SJSA1 (cell line): ENCODE results near the gene GLIPR2. TPM values are rescaled to one million over a fixed set of nuclear protein-coding genes. Genes with fewer than 3 reads are reported as not detected.
"Not testable (repeated sequence)": the region's sequence is repeated elsewhere in the genome, so short reads cannot be mapped to it uniquely, and the experiment has no call there.

Experiments used
- DNase-seq, 2 experiments: peaks; one replicate each; pipeline ENCODE4 v3.0.0-alpha.2; 2015 to 2020; ENCODE audit warnings: low spot score in 2 of 2, low read depth in 1 of 2
- H3K27ac ChIP-seq: fragments of 250-450 bp; sonication (Bioruptor Pico); 2 replicates; pipeline ENCODE4 v1.5.1; 2020; ENCODE audit warnings: mild to moderate bottlenecking, moderate library complexity
- H3K27me3 ChIP-seq: fragments of 250-450 bp; sonication (Bioruptor Pico); replicated peaks from 2 replicates; pipeline ENCODE4 v1.5.1; 2020; ENCODE audit warnings: mild to moderate bottlenecking, moderate library complexity
- H3K36me3 ChIP-seq: fragments of 250-450 bp; sonication (Bioruptor Pico); 2 replicates; pipeline ENCODE4 v1.5.1; 2020; ENCODE audit warnings: mild to moderate bottlenecking
- H3K4me1 ChIP-seq: fragments of 250-450 bp; sonication (Bioruptor Pico); replicated peaks from 2 replicates; pipeline ENCODE4 v1.6.1; 2021; ENCODE audit warnings: mild to moderate bottlenecking
- H3K4me3 ChIP-seq: fragments of 250-450 bp; sonication (Bioruptor Pico); 2 replicates; pipeline ENCODE4 v1.5.1; 2020; ENCODE audit warnings: mild to moderate bottlenecking
- H3K9me3 ChIP-seq: fragments of 250-450 bp; sonication (Bioruptor Pico); replicated peaks from 2 replicates; pipeline ENCODE4 v1.5.1; 2020; ENCODE audit warnings: mild to moderate bottlenecking
- total RNA-seq: library from RNA; depleted of rRNA; stranded (reverse); fragments of >200 nt; shearing (Covaris generic); gene quantifications from 2 replicates; pipeline ENCODE4 v1.2.3, GENCODE V29; 2014

The GLIPR2 gene
- total RNA-seq, 1 experiment from 2014 or later: 37.3 TPM

DNA sequence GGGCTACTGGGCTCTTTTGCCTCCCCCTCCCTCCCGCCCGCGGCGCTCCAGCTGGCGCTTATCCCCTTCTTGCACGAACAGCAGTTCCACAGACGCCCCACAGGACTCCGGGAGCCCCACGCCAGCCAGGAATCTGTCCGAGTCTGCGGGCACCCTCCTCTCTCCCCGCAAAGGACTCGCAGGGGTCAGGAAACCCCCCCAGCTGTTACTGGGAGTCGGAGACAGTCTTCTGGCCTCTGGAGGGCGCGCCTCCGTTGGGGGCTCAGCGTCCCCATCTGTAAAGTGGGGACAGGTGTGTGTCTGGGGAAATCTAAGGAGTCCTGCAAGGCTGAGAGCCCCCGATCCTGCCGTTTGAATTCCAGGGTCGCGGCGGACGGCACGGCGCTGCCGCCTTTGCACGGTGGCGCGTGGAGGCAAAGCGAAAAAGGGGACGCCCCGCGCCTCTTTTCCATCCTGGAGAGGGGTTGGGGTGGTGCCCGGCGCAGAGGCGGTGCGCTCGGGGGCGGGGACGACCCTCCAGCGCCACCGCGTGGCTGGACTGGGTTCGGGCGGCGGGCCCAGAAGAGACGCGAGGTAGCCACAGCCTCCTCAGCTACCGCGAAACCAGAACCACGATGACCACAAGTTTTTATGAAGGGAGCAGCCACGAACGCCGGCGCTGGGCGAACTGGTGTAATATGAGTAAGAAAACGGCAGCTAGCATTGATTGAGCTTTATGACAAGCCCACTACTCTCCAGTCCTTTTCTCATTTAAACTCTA is 29.8 kb downstream of the GLIPR2 start:
- peaks cover 17% of the 10 kb centered on the region for H3K4me1 ChIP-seq

GRCh38 chr9:36169166-36169565 is 32.6 kb downstream of the GLIPR2 start, which contains the start of gene CCIN:
Gene CCIN (plus strand): TSS chr9:36169388. CDS start chr9:36169503, 115 bp downstream.
- no peak within 1 kb of the TSS for H3K27ac ChIP-seq
- H3K9me3 ChIP-seq: no peaks in the 10 kb centered on the region
- peaks cover 4% of the 10 kb centered on the region; the same call in 1 of the 2 replicates for H3K4me1 ChIP-seq
- H3K36me3 ChIP-seq: no peaks in the 10 kb centered on the region
- DNase-seq: no peak
- H3K27me3 ChIP-seq: no peaks in the 10 kb centered on the region
- H3K4me3 ChIP-seq: no peak within 1 kb of the TSS

More for the DNA sequence above, 29.8 kb downstream of the GLIPR2 start:
- Histone ChIP-seq H3K9me3 (no peaks in the 10 kb centered on the region), H3K4me3 (peak overlapping the region; percentile 44), H3K27ac (peak overlapping the region; percentile 58), H3K27me3 (no peaks in the 10 kb centered on the region), H3K36me3 (no peaks in the 10 kb centered on the region)
- peak; percentile 67 to 80 for DNase-seq

DNA sequence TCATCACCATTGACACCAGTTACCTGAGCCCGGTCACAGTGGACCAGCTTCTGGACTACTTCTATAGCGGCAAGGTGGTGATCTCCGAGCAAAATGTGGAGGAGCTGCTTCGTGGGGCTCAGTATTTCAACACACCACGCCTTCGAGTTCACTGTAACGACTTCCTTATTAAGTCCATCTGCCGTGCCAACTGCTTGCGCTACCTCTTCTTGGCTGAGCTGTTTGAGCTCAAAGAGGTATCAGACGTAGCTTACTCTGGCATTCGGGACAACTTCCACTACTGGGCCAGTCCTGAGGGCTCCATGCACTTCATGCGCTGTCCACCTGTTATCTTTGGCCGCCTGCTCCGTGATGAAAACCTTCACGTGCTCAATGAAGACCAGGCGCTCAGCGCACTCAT is 33.2 kb downstream of the GLIPR2 start:
- no peak overlapping the region for H3K27ac ChIP-seq
- H3K36me3 ChIP-seq: no peaks in the 10 kb centered on the region
- no peak for DNase-seq
- no peaks in the 10 kb centered on the region for H3K27me3 ChIP-seq
- H3K4me3 ChIP-seq: no peak overlapping the region
- peaks cover 4% of the 10 kb centered on the region; the same call in 1 of the 2 replicates for H3K4me1 ChIP-seq
- no peaks in the 10 kb centered on the region for H3K9me3 ChIP-seq

DNA sequence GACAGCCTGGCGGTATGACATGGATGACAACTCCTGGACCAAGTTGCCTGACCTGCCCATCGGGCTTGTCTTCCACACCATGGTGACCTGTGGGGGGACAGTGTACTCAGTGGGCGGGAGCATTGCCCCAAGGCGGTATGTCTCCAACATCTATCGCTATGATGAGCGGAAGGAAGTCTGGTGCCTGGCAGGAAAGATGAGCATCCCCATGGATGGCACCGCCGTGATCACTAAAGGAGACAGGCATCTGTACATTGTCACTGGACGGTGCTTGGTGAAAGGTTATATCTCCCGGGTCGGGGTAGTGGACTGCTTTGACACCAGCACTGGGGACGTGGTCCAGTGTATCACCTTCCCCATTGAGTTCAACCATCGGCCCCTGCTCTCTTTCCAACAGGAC is 34.0 kb downstream of the GLIPR2 start:
- Histone ChIP-seq H3K36me3 (no peaks in the 10 kb centered on the region), H3K27ac (no peak overlapping the region)

GRCh38 chr9:36173861-36174260 is 37.3 kb downstream of the GLIPR2 start:
- DNase-seq: no peak
- Histone ChIP-seq H3K27me3 (no peaks in the 10 kb centered on the region), H3K4me3 (no peak overlapping the region), H3K4me1 (no peaks in the 10 kb centered on the region), H3K27ac (no peak overlapping the region), H3K36me3 (no peaks in the 10 kb centered on the region), H3K9me3 (no peaks in the 10 kb centered on the region)

More for the DNA sequence above, 34.0 kb downstream of the GLIPR2 start:
- Histone ChIP-seq H3K4me1 (no peaks in the 10 kb centered on the region; the same call in 1 of the 2 replicates), H3K9me3 (no peaks in the 10 kb centered on the region), H3K4me3 (no peak overlapping the region), H3K27me3 (no peaks in the 10 kb centered on the region)
- DNase-seq: no peak

DNA sequence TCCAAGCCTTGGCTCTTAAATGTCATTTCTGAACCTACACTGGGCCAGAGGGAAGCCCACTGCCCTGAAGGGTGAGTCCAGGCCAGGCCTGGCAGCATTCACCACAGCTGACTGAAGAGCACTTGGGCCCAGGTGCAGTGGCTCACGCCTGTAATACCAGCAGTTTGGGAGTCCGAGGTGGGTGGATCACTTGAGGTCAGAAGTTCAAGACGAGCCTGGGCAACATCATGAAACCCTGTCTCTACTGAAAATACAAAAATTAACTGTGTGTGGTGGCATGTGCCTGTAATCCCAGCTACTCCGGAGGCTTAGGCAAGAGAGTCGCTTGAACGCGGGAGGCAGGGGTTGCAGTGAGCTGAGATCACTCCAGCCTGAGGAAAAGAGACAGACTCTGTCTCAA is 37.7 kb downstream of the GLIPR2 start:
- no peak overlapping the region for H3K4me3 ChIP-seq
- no peaks in the 10 kb centered on the region for H3K36me3 ChIP-seq
- H3K4me1 ChIP-seq: no peaks in the 10 kb centered on the region
- no peak overlapping the region for H3K27ac ChIP-seq
- no peaks in the 10 kb centered on the region for H3K27me3 ChIP-seq
- H3K9me3 ChIP-seq: no peaks in the 10 kb centered on the region
- DNase-seq: no peak

DNA sequence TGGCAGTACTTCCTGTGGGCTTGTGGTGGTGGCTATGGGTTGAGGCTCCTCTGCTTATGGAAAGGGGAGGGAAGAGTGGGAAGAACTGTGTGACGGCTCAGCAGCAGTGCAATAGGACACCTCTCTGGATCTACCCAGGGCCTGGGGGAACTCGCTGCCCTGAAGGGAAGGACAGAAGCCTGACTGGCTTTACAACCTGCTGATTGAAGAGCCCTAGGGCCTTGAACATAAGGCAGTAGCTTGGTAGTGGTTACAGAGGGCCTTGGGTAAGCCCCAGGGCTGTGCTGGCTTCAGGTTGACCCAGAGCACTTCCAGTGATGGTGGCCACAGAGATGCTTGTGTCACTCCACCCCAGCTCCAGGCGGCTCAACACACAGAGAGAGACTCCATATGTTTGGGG is 38.2 kb downstream of the GLIPR2 start:
- Histone ChIP-seq H3K4me3 (no peak overlapping the region), H3K27me3 (no peaks in the 10 kb centered on the region), H3K4me1 (no peaks in the 10 kb centered on the region), H3K9me3 (no peaks in the 10 kb centered on the region), H3K27ac (no peak overlapping the region), H3K36me3 (no peaks in the 10 kb centered on the region)
- no peak for DNase-seq

- H3K27me3 ChIP-seq, H3K36me3 ChIP-seq, H3K4me1 ChIP-seq, DNase-seq, H3K9me3 ChIP-seq, H3K27ac ChIP-seq, H3K4me3 ChIP-seq: not testable (repeated sequence)
Observed at GRCh38 chr9:36175209-36175608, 38.7 kb downstream of the GLIPR2 start.

GRCh38 chr9:36176496-36176895 is 40.0 kb downstream of the GLIPR2 start:
- H3K4me1 ChIP-seq, DNase-seq, H3K9me3 ChIP-seq, H3K4me3 ChIP-seq, H3K36me3 ChIP-seq, H3K27ac ChIP-seq, H3K27me3 ChIP-seq: not testable (repeated sequence)

DNA sequence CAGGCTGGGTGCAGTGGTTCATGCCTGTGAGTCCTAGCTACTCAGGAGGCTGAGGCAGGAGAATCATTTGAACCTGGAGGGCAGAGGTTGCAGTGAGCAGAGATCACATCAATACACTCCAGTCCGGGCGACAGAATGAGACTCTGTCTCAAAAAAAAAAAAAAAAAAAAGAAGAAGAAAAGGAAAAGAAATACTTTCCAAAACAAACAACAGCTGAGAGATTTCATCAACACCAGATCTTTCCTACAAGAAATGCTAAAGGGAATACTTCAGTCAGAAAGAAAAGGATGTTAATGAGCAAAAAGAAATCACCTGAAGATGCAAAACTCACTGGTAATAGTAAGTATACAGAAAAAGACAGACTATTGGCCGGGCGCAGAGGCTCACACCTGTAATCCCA is 41.0 kb downstream of the GLIPR2 start:
- no peaks in the 10 kb centered on the region for H3K4me1 ChIP-seq
- H3K27ac ChIP-seq: no peak overlapping the region
- H3K4me3 ChIP-seq: no peak overlapping the region
- H3K9me3 ChIP-seq: no peaks in the 10 kb centered on the region
- H3K27me3 ChIP-seq: no peaks in the 10 kb centered on the region
- DNase-seq: no peak
- no peaks in the 10 kb centered on the region for H3K36me3 ChIP-seq

DNA sequence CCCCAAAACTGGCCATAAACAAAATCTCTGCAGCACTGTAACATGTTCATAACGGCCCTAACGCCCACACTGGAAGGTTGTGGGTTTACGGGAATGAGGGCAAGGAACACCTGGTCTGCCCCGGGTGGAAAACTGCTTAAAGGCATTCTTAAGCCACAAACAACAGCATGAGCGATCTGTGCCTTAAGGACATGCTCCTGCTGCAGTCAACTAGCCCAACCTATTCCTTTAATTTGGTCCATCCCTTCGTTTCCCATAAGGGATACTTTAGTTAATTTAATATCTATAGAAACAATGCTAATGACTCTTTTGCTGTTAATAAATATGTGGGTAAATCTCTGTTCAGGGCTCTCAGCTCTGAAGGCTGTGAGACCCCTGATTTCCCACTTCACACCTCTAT is 43.7 kb downstream of the GLIPR2 start:
- H3K9me3 ChIP-seq, H3K4me1 ChIP-seq, H3K27me3 ChIP-seq, DNase-seq, H3K4me3 ChIP-seq, H3K27ac ChIP-seq, H3K36me3 ChIP-seq: not testable (repeated sequence)

DNA sequence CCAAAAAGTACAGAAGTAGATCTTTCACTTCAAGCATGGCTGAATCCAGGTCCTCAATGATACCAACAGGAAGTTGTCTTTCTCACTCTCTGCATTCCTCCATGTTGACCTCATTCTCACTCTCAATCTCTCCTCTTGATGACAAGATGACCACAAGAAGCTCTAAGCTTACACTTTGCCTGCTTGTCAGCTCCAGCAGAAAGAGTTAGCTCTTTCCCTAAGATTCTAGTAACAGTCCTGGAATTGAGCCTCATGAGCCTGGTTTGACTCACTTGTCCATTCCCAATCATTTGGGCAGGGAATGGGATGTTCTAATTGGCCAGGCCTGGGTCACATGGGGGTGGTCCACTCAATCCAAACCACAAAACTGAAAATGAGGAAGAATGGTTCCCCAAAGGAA is 50.9 kb downstream of the GLIPR2 start:
- Histone ChIP-seq H3K4me1 (peaks cover 23% of the 10 kb centered on the region), H3K9me3 (no peaks in the 10 kb centered on the region), H3K36me3 (peaks cover 8% of the 10 kb centered on the region), H3K27ac (no peak overlapping the region), H3K4me3 (no peak overlapping the region), H3K27me3 (no peaks in the 10 kb centered on the region)
- DNase-seq: peak in 1 of 2 experiments; percentile 23

GRCh38 chr9:36188212-36188611 is 51.7 kb downstream of the GLIPR2 start:
- Histone ChIP-seq H3K4me1 (peaks cover 29% of the 10 kb centered on the region), H3K36me3 (peaks cover 8% of the 10 kb centered on the region), H3K9me3 (no peaks in the 10 kb centered on the region), H3K27me3 (no peaks in the 10 kb centered on the region), H3K4me3 (no peak overlapping the region), H3K27ac (no peak overlapping the region)
- no peak for DNase-seq

- H3K9me3 ChIP-seq: no peaks in the 10 kb centered on the region
- H3K4me1 ChIP-seq: peaks cover 29% of the 10 kb centered on the region
- peak overlapping the region; percentile 71 for H3K27ac ChIP-seq
- DNase-seq: peak in 1 of 2 experiments; percentile 11
- H3K27me3 ChIP-seq: no peaks in the 10 kb centered on the region
- H3K36me3 ChIP-seq: peaks cover 12% of the 10 kb centered on the region
- H3K4me3 ChIP-seq: peak overlapping the region; percentile 80
Observed at GRCh38 chr9:36189976-36190375, 53.4 kb downstream of the GLIPR2 start.
